ENCODE data around the gene PFKP. TPM values are rescaled to one million over a fixed set of nuclear protein-coding genes. Genes with fewer than 3 reads are reported as not detected.
A peak's percentile ranks its signal among the peaks of the same experiment; 100 is the strongest.

PFKP gene
- total RNA-seq, 1 donor from 2014 or later = 361 TPM

DNA sequence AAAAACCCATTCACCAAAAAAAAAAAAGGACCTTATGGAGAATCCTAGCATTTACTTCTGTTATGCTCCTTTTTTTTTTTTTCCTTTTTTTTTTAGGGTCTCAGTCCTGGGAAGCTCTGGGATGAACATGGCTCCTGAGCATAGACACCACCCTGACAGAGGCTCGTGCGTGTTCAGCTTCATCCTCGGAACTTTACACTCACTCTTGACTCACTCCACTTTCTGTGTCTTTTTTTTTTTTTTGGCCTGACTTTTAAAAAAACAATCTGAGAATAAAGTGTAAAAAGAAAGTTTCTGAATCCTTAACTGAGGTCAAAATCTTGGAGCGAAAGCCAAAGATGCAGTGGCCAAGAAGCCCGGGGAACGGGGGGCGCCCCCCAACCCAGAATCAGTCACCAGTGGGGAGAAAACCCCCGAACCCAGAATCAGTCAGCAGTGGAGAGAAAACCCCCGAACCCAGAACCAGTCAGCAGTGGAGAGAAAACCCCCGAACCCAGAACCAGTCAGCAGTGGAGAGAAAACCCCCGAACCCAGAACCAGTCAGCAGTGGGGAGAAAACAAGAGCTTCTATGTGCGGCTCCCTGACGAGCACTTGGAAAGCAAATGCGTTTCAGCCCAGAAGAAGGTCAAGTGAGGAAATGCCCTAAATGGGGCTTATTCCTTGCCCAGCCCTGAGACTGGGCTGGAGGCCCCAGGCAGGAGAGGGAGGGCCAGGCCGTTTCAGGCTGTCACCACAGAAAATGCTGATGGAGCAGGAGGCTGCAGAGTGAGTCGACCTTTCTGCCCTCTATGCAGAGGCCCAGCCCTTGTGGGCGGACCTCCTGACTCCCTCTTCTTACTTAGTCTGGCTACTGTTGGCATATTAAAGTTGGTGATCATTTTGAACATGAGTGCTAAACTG lies 19.0 kb upstream of the PFKP start:
- H3K27ac ChIP-seq (ENCODE audit: low read depth, low read length) = peak overlapping the region; percentile 74
- peak overlapping the region; percentile 67 for H3K4me2 ChIP-seq (ENCODE audit: low read length)
- H3K9me3 ChIP-seq (ENCODE audit: insufficient read depth, low read depth, low read length) = no peaks in the 10 kb centered on the region
- peaks cover 45% of the 10 kb centered on the region for H3K4me1 ChIP-seq (ENCODE audit: insufficient read depth, low read length)
- Mint-ChIP-seq H3K4me3 (ENCODE audit: unreplicated experiment) (no peak overlapping the region), H3K4me1 (ENCODE audit: low read depth, unreplicated experiment) (peaks cover 39% of the 10 kb centered on the region), H3K36me3 (ENCODE audit: low read depth, unreplicated experiment) (no peaks in the 10 kb centered on the region), H3K9me3 (ENCODE audit: unreplicated experiment) (no peaks in the 10 kb centered on the region), H3K27me3 (ENCODE audit: low read depth, unreplicated experiment) (no peaks in the 10 kb centered on the region), H3K27ac (ENCODE audit: unreplicated experiment) (peak overlapping the region; percentile 87)
- TF ChIP-seq, protein P1, sequence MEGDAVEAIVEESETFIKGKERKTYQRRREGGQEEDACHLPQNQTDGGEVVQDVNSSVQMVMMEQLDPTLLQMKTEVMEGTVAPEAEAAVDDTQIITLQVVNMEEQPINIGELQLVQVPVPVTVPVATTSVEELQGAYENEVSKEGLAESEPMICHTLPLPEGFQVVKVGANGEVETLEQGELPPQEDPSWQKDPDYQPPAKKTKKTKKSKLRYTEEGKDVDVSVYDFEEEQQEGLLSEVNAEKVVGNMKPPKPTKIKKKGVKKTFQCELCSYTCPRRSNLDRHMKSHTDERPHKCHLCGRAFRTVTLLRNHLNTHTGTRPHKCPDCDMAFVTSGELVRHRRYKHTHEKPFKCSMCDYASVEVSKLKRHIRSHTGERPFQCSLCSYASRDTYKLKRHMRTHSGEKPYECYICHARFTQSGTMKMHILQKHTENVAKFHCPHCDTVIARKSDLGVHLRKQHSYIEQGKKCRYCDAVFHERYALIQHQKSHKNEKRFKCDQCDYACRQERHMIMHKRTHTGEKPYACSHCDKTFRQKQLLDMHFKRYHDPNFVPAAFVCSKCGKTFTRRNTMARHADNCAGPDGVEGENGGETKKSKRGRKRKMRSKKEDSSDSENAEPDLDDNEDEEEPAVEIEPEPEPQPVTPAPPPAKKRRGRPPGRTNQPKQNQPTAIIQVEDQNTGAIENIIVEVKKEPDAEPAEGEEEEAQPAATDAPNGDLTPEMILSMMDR (IDR thresholded peaks at IDR 0.05; ENCODE audit: insufficient read depth, low read depth, low read length) = no peak
- TF ChIP-seq EZH2 (IDR thresholded peaks at IDR 0.05; ENCODE audit: insufficient read depth, low read length) = no peak
- H3K36me3 ChIP-seq (ENCODE audit: insufficient read depth, low read length) = no peaks in the 10 kb centered on the region
- peak overlapping the region; percentile 77 for H2AFZ ChIP-seq (ENCODE audit: low read depth, low read length)
- H3K27me3 ChIP-seq (ENCODE audit: insufficient read depth, low read length) = no peaks in the 10 kb centered on the region
- no peak overlapping the region for H3K4me3 ChIP-seq (ENCODE audit: insufficient read depth, low read depth, low read length)
- no peak for FAIRE-seq
- peak; percentile 50 for DNase-seq (ENCODE audit: low read depth)
- H4K20me1 ChIP-seq (ENCODE audit: insufficient read depth, low read length) = no peaks in the 10 kb centered on the region
- no peaks in the 10 kb centered on the region for H3K79me2 ChIP-seq (ENCODE audit: insufficient read depth, low read length)
- peak overlapping the region; percentile 55 for H3K9ac ChIP-seq (ENCODE audit: low read length)

DNA sequence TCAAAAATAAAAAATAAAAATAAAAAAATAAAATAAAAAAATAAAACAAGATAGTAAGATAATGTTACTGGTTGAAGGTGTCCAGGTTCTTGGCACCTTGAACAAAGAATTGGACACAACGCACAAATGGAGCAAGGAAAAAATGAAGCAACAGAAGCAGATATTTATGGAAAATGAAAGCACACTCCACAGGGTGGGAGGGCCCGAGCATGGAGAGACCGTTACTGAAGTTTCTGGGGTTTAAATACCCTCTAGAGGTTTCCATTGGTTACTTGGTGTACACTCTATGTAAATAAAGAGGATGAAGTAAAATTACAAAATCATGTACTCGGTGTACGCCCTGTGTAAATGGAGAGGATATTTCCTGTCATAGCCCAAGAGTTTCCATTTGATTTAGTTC lies 15.7 kb upstream of the PFKP start:
- Histone ChIP-seq H3K4me3 (ENCODE audit: insufficient read depth, low read depth, low read length) (no peak overlapping the region), H3K9me3 (ENCODE audit: insufficient read depth, low read depth, low read length) (no peaks in the 10 kb centered on the region), H3K9ac (ENCODE audit: low read length) (no peak overlapping the region), H4K20me1 (ENCODE audit: insufficient read depth, low read length) (no peaks in the 10 kb centered on the region), H2AFZ (ENCODE audit: low read depth, low read length) (no peak overlapping the region), H3K27me3 (ENCODE audit: insufficient read depth, low read length) (no peaks in the 10 kb centered on the region), H3K4me2 (ENCODE audit: low read length) (no peak overlapping the region), H3K4me1 (ENCODE audit: insufficient read depth, low read length) (peaks cover 25% of the 10 kb centered on the region), H3K36me3 (ENCODE audit: insufficient read depth, low read length) (no peaks in the 10 kb centered on the region), H3K79me2 (ENCODE audit: insufficient read depth, low read length) (no peaks in the 10 kb centered on the region), H3K27ac (ENCODE audit: low read depth, low read length) (no peak overlapping the region)
- FAIRE-seq (no peak), DNase-seq (ENCODE audit: low read depth) (no peak)
- H3K27me3 Mint-ChIP-seq (ENCODE audit: low read depth, unreplicated experiment) = no peaks in the 10 kb centered on the region
- H3K4me3 Mint-ChIP-seq (ENCODE audit: unreplicated experiment) = no peak overlapping the region
- TF ChIP-seq EZH2 (IDR thresholded peaks at IDR 0.05; ENCODE audit: insufficient read depth, low read length) = no peak
- TF ChIP-seq, protein P1 (IDR thresholded peaks at IDR 0.05; ENCODE audit: insufficient read depth, low read depth, low read length) = no peak
- H3K27ac Mint-ChIP-seq (ENCODE audit: unreplicated experiment) = no peak overlapping the region
- no peaks in the 10 kb centered on the region for H3K36me3 Mint-ChIP-seq (ENCODE audit: low read depth, unreplicated experiment)
- H3K9me3 Mint-ChIP-seq (ENCODE audit: unreplicated experiment) = peaks cover 3% of the 10 kb centered on the region
- peaks cover 38% of the 10 kb centered on the region for H3K4me1 Mint-ChIP-seq (ENCODE audit: low read depth, unreplicated experiment)

DNA sequence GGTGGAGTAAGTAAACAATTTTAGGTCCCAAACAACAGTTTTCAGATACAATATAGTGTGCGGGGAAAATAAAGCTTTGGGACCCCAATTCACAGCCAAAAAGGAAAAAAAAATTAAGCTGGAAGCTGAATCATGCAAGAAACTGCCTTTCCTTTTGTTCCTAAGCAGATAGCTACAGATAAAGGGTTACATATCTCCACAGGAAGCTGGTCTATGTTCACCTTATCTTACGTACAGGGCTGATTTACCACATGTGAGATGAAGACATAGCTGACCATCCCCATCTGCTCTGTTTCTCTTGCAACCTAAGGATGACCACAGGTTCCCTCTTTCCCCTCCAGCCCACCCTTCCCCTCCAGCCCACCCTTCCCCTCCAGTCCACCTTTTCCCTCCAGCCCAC lies 14.2 kb upstream of the PFKP start:
- Mint-ChIP-seq H3K4me3 (ENCODE audit: unreplicated experiment) (no peak overlapping the region), H3K9me3 (ENCODE audit: unreplicated experiment) (peaks cover 3% of the 10 kb centered on the region), H3K36me3 (ENCODE audit: low read depth, unreplicated experiment) (no peaks in the 10 kb centered on the region), H3K27ac (ENCODE audit: unreplicated experiment) (no peak overlapping the region), H3K4me1 (ENCODE audit: low read depth, unreplicated experiment) (peaks cover 27% of the 10 kb centered on the region), H3K27me3 (ENCODE audit: low read depth, unreplicated experiment) (no peaks in the 10 kb centered on the region)
- no peak for TF ChIP-seq EZH2 (IDR thresholded peaks at IDR 0.05; ENCODE audit: insufficient read depth, low read length)
- TF ChIP-seq, protein P1 (IDR thresholded peaks at IDR 0.05; ENCODE audit: insufficient read depth, low read depth, low read length) = no peak
- DNase-seq (ENCODE audit: low read depth) (no peak), FAIRE-seq (no peak)
- Histone ChIP-seq H2AFZ (ENCODE audit: low read depth, low read length) (no peak overlapping the region), H3K36me3 (ENCODE audit: insufficient read depth, low read length) (no peaks in the 10 kb centered on the region), H4K20me1 (ENCODE audit: insufficient read depth, low read length) (no peaks in the 10 kb centered on the region), H3K4me3 (ENCODE audit: insufficient read depth, low read depth, low read length) (no peak overlapping the region), H3K79me2 (ENCODE audit: insufficient read depth, low read length) (no peaks in the 10 kb centered on the region), H3K4me2 (ENCODE audit: low read length) (no peak overlapping the region), H3K9me3 (ENCODE audit: insufficient read depth, low read depth, low read length) (no peaks in the 10 kb centered on the region), H3K4me1 (ENCODE audit: insufficient read depth, low read length) (peaks cover 11% of the 10 kb centered on the region), H3K9ac (ENCODE audit: low read length) (no peak overlapping the region), H3K27me3 (ENCODE audit: insufficient read depth, low read length) (no peaks in the 10 kb centered on the region), H3K27ac (ENCODE audit: low read depth, low read length) (no peak overlapping the region)

All from astrocyte (in vitro differentiated cells and primary cell).